Small intestine (tissue), 16 donors: ENCODE measurements around the gene MICB. TPM values are rescaled to one million over a fixed set of nuclear protein-coding genes. Genes with fewer than 3 reads are reported as not detected.
"Not testable (repeated sequence)": the region's sequence is repeated elsewhere in the genome, so short reads cannot be mapped to it uniquely, and the experiment has no call there.

Experiments
- DNase-seq, 2 donors: peaks; one replicate each; pipeline versions ENCODE4 v3.0.0 to v3.0.0-alpha.2; 2013
- FAIRE-seq: peaks from 2 replicates; lab custom pipeline; 2012; peaks lifted over from hg19 to GRCh38; lab: Jason Lieb, UNC
- H3K27ac ChIP-seq, 3 donors: one replicate each; pipeline ENCODE4 v1.5.1; 2013; ENCODE audit warnings: low read length in 2 of 3, mild to moderate bottlenecking in 2 of 3, control low read depth in 1 of 3, inconsistent platforms in 1 of 3, low read depth in 1 of 3, moderate library complexity in 1 of 3
- H3K27me3 ChIP-seq, 3 donors: one replicate each; pipeline ENCODE4 v1.6.1; 2013; ENCODE audit warnings: low read length in 3 of 3, inconsistent platforms in 1 of 3; ENCODE audit not compliant: control insufficient read depth in 3 of 3, insufficient read depth in 3 of 3
- H3K36me3 ChIP-seq, 3 donors: one replicate each; pipeline ENCODE4 v1.6.1; 2013; ENCODE audit warnings: low read length in 3 of 3, inconsistent platforms in 1 of 3, low read depth in 1 of 3, mild to moderate bottlenecking in 1 of 3, moderate library complexity in 1 of 3; ENCODE audit not compliant: control insufficient read depth in 3 of 3, insufficient read depth in 2 of 3
- H3K4me1 ChIP-seq, 3 donors: one replicate each; pipeline ENCODE4 v1.6.1; 2013; ENCODE audit warnings: low read length in 2 of 3, inconsistent platforms in 1 of 3, low read depth in 1 of 3, mild to moderate bottlenecking in 1 of 3, moderate library complexity in 1 of 3; ENCODE audit not compliant: control insufficient read depth in 3 of 3, insufficient read depth in 2 of 3
- H3K4me3 ChIP-seq, 3 donors: one replicate each; pipeline ENCODE4 v1.5.1; 2013; ENCODE audit warnings: low read length in 3 of 3, control low read depth in 1 of 3, inconsistent platforms in 1 of 3, low read depth in 1 of 3, mild to moderate bottlenecking in 1 of 3, moderate library complexity in 1 of 3
- H3K9me3 ChIP-seq, 2 donors: one replicate each; pipeline ENCODE4 v1.6.1; 2013; ENCODE audit warnings: low read depth in 1 of 2, low read length in 1 of 2; ENCODE audit not compliant: control insufficient read depth in 2 of 2, insufficient read depth in 1 of 2
- WGBS, 3 donors: extraction: QIAGEN DNeasy Blood & Tissue Kit; methylation state at CpG; one replicate each; pipeline ENCODE4 v1.1.7; 2013; 5-methylcytosine and 5-hydroxymethylcytosine counted together
- long read RNA-seq, 10 donors: transcript quantifications; one replicate each; lab custom pipeline, GENCODE V29; 2026
- polyA plus RNA-seq, 4 donors: library from polyadenylated mRNA; stranded (reverse) in 3 of 4; unstranded in 1 of 4; fragments of 200-250 nt in 3 of 4; fragments of 120-200 nt in 1 of 4; gene quantifications; one replicate each; pipeline versions ENCODE4 v1.2.1 to v1.2.3, GENCODE V29; 2013
- donor health status: healthy with polysubstance abuse.
- donor health status: control.
- donor health status: control.
- donor health status: Bipolar disorder and iron deficiency.
- donor health status: healthy.

MICB gene
- 1 to 10 TPM in 3 of 4 donors, under 1 TPM in 1; 0.69 to 6.1 (median 2.0) TPM for polyA plus RNA-seq
- long read RNA-seq, donor 1, partial matches to known transcripts: 744 of 780 reads
- long read RNA-seq, donor 1, other reads (novel, unspliced or antisense): 35 of 780 reads
- long read RNA-seq, donor 2: 0 reads
- long read RNA-seq, donor 3: 0 reads
- long read RNA-seq, donor 4: 0 reads
- long read RNA-seq, donor 5: 0 reads
- long read RNA-seq, donor 6: 0 reads
- long read RNA-seq, donor 7: 0 reads
- long read RNA-seq, donor 8: 0 reads
- long read RNA-seq, donor 9, partial matches to known transcripts: 52 of 73 reads
- long read RNA-seq, donor 9, other reads (novel, unspliced or antisense): 21 of 73 reads
- long read RNA-seq, donor 10: 0 reads

DNA sequence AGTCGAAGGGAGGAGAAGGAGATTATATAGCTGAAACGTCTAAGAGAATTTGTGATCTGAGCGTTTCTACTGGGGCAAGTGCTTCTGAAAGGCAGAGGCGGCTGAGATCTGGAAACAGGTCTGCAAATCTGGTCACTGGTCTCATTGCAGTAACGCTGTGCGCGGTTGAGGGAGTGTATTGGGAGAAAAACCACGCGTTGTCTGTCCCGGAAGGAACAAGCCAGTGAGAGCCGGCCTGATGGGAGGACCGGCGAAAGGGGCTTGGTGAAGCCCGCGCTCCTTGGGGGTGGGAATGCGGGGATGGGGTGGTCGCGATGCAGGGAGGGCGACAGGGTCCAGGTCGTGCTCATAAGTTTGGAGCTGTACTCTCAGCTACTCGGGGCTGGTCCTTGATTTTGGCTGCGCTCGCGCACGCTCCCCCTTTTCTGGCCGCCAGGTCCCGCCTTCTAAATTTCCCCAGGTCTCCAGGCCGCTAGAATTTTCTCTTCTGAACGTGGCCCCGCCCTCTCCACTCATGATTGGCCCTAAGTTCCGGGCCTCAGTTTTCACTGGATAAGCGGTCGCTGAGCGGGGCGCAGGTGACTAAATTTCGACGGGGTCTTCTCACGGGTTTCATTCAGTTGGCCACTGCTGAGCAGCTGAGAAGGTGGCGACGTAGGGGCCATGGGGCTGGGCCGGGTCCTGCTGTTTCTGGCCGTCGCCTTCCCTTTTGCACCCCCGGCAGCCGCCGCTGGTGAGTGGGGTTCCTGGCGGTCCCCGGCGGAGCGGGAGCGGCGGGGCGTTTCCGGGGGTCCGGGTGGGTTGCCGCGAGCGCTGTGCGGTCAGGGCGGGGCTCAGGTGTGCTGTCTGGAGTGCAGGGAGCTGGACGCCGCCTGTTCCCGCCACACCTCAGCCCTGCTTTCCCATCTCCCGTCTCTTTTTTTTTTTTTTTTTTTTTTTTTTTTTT is at the start of gene MICB:
TSS of gene MICB (plus strand) at position 615 of the 946 bp plus-strand sequence. CDS start at position 664, 49 bp downstream.
- Histone ChIP-seq H3K4me3 (peak within 1 kb of the TSS; percentile 32 to 62 (median 54)), H3K4me1 (peaks cover 0 to 6% (median 0%) of the 10 kb centered on the region in 3 donors), H3K9me3 (peaks cover 0 to 3% of the 10 kb centered on the region in 2 donors), H3K27ac (peak within 1 kb of the TSS in 2 of 3 donors; percentile 53 to 64), H3K36me3 (no peaks in the 10 kb centered on the region), H3K27me3 (peaks cover 0 to 68% (median 0%) of the 10 kb centered on the region in 3 donors)
- WGBS, 3 donors: 0 to 1% (median 0%) methylated on average over 53 to 64 of the region's 64 CpGs
- DNase-seq (peak; percentile 71 to 84), FAIRE-seq (no peak)

DNA sequence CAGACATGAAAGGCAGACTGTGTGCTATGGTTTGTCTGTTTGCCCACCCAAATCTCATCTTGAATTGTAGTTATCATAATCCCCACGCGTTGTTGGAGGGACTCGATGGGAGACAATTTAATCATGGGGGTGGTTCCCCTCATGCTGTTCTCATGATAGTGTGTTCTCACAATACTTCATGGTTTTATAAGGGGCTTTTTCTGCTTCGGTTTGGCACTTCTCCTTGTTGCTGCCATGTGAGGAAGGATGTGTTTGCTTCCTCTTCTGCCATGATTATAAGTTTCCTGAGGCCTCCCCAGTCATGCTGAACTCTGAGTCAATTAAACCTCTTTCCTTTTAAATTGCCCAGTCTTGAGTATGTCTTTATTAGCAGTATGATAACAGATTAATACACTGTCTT is 47.2 kb upstream of the MICB start:
- WGBS, 3 donors: 72 to 80% (median 72%) methylated on average over 4 of the region's 4 CpGs
- FAIRE-seq (no peak), DNase-seq (no peak)
- no peak overlapping the region for H3K4me3 ChIP-seq
- H3K27ac ChIP-seq: no peak overlapping the region
- H3K27me3 ChIP-seq: no peaks in the 10 kb centered on the region
- H3K4me1 ChIP-seq: no peaks in the 10 kb centered on the region
- peaks cover 0 to 13% of the 10 kb centered on the region in 2 donors for H3K9me3 ChIP-seq
- no peaks in the 10 kb centered on the region for H3K36me3 ChIP-seq

DNA sequence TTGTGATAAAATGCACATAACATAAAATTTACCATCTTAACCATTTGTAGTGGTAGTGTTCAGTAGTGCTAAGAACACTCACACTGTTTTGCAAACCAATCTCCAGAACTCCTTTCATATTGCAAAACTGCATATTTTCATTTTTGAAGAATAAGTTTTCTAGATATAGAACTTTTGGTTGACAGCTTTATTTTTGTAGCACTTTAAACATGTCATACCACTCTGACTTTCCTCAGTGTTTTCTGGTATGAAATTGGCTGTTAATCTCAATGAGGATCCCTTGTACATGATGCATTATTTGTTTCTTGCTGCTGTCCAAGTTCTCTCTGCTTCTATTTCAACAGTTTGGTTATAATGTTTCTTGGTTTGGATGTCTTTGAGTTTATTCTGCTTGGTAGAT is 45.1 kb upstream of the MICB start:
- H3K9me3 ChIP-seq: peaks cover 0 to 13% of the 10 kb centered on the region in 2 donors
- DNase-seq: no peak
- H3K4me3 ChIP-seq: no peak overlapping the region
- no peaks in the 10 kb centered on the region for H3K27me3 ChIP-seq
- no peak for FAIRE-seq
- no peak overlapping the region for H3K27ac ChIP-seq
- no peaks in the 10 kb centered on the region for H3K36me3 ChIP-seq
- H3K4me1 ChIP-seq: no peaks in the 10 kb centered on the region

DNA sequence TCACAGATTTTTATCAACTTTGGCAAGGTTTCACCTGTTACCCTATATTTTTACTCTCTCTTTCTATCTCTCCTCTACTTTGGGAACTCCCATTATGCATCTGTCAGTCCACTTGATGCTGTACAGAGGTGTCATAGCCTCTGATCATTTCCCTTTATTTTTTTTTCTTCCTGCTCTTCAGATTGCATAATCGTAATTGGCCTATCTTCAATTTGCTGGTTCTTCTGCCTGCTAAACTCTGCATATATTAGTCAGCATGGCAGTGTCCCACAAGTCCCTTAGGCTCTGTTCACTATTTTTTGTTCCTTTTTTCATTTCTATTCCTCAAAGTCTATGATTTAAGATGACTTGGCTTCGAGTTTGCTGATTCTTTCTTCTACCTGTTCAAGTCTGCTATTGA is 44.7 kb upstream of the MICB start:
- FAIRE-seq (no peak), DNase-seq (no peak)
- Histone ChIP-seq H3K27me3 (no peaks in the 10 kb centered on the region), H3K27ac (no peak overlapping the region), H3K4me1 (no peaks in the 10 kb centered on the region), H3K9me3 (peaks cover 0 to 13% of the 10 kb centered on the region in 2 donors), H3K4me3 (no peak overlapping the region), H3K36me3 (no peaks in the 10 kb centered on the region)
- 77 to 80% (median 78%) methylated on average over 2 of the region's 2 CpGs for WGBS, 3 donors

DNA sequence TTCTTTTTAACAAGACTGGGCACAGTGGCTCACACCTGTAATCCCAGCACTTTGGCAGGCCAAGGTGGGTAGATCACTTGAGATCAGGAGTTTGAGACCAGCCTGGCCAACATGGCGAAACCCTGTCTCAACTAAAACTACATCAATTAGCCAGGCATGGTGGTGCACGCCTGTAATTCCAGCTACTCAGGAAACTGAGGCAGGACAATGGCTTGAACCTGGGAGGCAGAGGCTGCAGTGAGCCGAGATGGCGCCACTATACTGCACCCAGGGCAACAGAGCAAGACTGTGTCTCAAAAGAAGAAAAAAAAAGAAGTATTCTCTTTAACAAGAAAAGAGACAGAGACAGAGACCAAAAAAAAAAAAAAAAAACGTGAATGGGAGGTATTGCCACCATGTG is 38.1 kb upstream of the MICB start:
- not testable (repeated sequence) for H3K27ac ChIP-seq, H3K36me3 ChIP-seq, H3K27me3 ChIP-seq, H3K4me3 ChIP-seq, FAIRE-seq, H3K9me3 ChIP-seq, DNase-seq, H3K4me1 ChIP-seq
- 88 to 95% (median 91%) methylated on average over 5 of the region's 5 CpGs for WGBS, 3 donors

DNA sequence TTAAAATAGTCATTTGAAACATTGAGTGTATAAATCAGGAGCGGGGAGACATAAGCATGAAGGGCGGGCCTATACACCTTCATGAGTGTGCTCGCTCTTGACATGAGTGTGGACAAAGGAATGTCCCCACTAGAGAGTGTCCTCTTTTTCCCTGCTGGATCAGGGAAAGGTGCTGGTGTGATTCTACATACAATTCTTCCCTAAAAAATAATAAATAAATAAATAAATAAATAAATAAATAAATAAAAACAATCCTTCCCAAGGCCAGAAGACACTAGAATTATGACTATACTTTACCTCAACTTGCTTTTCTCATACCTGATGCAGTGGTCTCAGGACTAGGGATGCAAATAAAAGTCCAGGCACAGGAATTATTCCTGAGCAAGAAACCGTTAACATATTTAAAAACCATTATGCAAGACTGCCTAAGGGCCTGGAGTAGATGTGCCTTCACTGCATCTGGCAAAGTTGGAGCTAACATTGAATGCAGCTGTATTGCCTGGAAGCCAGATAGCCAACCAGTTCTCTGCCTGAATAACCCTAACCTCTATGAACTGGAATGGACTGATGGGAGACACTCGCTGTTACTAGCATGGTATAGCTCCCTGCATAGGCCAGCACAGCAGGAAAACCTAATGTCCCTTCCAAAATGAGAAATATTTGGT is 37.5 kb upstream of the MICB start:
- DNase-seq (no peak), FAIRE-seq (no peak)
- Histone ChIP-seq H3K4me1 (peaks cover 5 to 10% (median 6%) of the 10 kb centered on the region in 3 donors), H3K27me3 (no peaks in the 10 kb centered on the region), H3K36me3 (peaks cover 0 to 2% (median 0%) of the 10 kb centered on the region in 3 donors), H3K4me3 (no peak overlapping the region), H3K27ac (no peak overlapping the region), H3K9me3 (no peaks in the 10 kb centered on the region)
- 97 to 98% (median 98%) methylated on average over 5 of the region's 5 CpGs for WGBS, 3 donors

DNA sequence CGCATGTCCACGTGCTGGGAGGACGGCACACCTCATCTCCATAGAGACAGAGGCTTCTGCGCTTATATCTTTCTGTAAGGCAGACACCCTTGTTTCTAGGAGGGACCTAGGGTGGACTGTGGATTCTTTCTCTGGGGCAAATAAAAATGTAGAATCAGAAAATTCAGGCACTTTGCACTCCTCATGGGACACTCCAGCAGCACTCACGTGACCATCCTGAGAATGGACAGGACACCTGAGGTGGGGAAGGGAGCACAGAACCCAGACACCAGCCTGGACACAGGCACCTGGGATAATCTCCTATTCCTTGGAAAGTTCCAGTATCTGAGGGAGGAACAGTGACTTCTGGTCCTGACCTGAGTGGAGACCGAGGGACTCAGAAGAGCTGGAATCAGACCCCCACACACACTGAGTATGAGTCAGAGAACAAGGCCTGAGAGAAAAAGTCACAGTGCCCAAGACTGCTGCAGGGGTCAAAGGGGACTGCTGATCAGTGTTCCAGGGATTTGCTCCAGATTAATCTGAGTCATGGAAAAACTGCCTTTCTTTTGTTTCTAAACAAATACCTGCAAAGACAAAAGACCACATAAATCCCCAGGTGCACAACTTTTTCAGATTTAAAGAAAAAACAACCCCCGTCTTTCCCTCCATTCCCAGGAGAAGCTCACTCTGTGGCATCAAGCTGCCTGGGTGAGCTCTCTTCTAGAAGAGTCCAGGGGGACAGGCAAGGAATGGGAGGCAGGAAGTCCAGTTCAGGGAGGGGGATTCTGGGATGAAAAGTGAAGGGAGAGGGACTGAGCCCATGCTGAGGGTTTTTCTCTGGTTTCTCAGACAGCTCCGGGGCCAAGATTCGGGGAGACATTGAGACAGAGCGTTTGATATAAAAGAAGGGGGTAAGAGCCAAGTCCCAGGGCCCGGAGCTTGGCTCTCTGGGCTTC is 35.6 kb upstream of the MICB start:
- H3K4me1 ChIP-seq: peaks cover 6 to 10% (median 7%) of the 10 kb centered on the region in 3 donors
- H3K27ac ChIP-seq: peak overlapping the region in 2 of 3 donors; percentile 49 to 89
- H3K9me3 ChIP-seq: no peaks in the 10 kb centered on the region
- H3K36me3 ChIP-seq: peaks cover 0 to 2% (median 0%) of the 10 kb centered on the region in 3 donors
- DNase-seq (peak in 1 of 2 donors; percentile 24), FAIRE-seq (no peak)
- no peaks in the 10 kb centered on the region for H3K27me3 ChIP-seq
- 55 to 59% (median 58%) methylated on average over 11 of the region's 11 CpGs for WGBS, 3 donors
- H3K4me3 ChIP-seq: peak overlapping the region in 2 of 3 donors; percentile 55 to 72
